Hematopoietic multipotent progenitor cell treated with erythropoietin and hydrocortisone succinate and interleukin-3 and kit ligand, for 17 days (in vitro differentiated cells): ENCODE results near the gene DHRSX.

ENCODE experiments used
- DNase-seq: peaks from one replicate; pipeline ENCODE4 v3.0.0-alpha.2; 2015; ENCODE audit warnings: low spot score

Gene DHRSX

GRCh38 chrX:2452799-2453198 lies 48.0 kb downstream of the DHRSX start:
- no peak for DNase-seq

DNA sequence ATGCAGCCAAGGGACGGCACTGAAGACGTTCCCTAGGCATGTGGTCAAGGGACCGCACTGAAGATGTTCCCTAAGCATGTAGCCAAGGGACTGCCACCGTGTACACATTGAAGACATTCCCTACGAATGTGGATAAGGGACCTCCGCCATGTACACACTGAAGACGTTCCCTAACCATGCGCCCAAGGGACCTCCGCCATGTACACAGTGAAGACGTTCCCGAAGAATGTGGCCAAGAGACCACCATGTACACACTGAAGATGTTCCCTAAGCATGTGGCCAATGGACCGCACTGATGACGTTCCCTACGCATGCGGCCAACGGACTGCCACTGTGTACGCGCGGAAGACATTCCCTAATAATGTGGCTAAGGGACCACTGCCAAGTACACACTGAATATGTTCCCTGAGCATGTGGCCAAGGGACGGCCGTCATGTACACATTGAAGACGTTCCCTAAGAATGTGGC lies 48.4 kb downstream of the DHRSX start:
- no peak for DNase-seq

GRCh38 chrX:2451501-2452316 lies 49.1 kb downstream of the DHRSX start:
- DNase-seq = no peak

GRCh38 chrX:2450681-2451080 lies 50.1 kb downstream of the DHRSX start:
- DNase-seq = no peak

- no peak for DNase-seq
These were observed 51.5 kb downstream of the DHRSX start for GRCh38 chrX:2449135-2449886.

DNA sequence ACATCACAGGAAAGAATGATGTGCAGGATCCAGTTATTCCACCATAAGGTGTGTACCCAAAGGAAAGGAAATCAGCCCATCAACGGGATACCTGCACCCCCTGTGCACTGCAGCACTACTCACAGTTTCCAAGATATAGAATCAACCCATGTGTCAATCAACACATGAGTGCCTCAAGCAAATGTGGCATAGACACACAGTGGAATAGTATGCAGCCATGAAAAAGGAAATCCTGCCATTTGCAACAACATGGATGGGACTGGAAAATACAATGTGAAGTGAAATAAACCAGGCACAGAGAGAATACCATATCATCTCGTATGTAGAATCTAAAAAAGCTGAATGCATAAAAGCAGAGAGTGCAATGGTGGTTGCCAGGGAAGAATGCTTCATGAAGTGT lies 53.3 kb downstream of the DHRSX start:
- no peak for DNase-seq

DNA sequence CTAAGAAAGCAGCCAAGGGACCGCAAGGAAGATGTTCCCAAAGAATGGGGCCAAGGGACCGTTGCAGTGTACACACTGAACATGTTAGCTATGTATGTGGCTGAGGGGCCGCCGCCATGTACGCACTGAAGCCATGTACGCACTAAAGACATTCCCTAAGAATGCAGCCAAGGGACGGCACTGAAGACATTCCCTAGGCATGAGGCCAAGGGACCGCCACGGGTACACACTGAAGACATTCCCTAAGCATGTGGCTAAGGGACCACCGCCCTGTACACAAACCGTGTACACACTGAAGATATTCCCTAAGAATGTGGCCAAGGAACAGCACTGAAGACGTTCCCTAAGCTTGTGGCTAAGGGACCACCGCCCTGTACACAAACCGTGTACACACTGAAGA lies 54.0 kb downstream of the DHRSX start:
- DNase-seq = no peak

- no peak for DNase-seq
These were observed 54.8 kb downstream of the DHRSX start for GRCh38 chrX:2445662-2446623.

DNA sequence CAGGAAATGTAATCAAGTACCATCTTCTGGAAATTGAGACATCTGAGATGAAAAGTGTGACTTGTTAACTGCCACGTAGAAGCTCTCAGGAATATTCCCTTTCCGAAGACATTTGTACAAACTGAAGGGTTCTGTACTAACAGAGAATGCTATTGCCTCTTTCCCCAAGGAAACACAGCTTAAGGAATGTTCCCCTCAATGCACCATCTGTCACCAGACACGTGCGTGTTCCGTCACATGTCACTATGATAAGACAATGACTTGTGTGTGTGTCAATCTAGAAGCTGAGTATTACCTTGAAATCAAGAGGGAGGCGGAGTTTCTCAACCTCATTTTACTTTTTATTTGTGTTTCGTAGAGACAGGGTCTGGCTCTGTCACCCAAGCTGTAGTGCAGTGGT lies 58.1 kb downstream of the DHRSX start:
- DNase-seq = no peak

- no peak for DNase-seq
These were observed 59.3 kb downstream of the DHRSX start for GRCh38 chrX:2441466-2441865.

DNA sequence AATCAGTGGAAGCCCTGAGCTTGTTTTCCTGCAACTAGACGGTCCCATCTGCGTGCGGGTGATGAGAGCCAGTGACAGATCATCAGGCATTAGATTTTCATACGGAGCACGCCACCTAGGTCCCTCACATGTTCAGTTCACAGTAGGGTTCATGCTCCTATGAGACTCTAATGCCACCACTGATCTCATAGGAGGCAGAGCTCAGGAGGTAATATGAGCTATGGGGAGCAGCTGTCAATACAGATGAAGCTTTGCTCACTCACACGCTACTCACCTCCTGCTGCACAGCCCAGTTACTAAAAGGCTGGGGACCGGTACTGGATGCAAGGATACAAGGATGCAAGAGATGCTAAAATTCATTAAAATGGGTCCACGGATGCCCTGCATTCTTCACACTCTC lies 61.2 kb downstream of the DHRSX start:
- no peak for DNase-seq

GRCh38 chrX:2435465-2435864 lies 65.3 kb downstream of the DHRSX start:
- no peak for DNase-seq

- DNase-seq = no peak
These were observed 66.3 kb downstream of the DHRSX start for GRCh38 chrX:2434270-2435163.

GRCh38 chrX:2432298-2432863 lies 68.4 kb downstream of the DHRSX start:
- no peak for DNase-seq

- DNase-seq = no peak
These were observed 70.4 kb downstream of the DHRSX start for GRCh38 chrX:2430265-2430825.

- no peak for DNase-seq
These were observed 73.0 kb downstream of the DHRSX start for GRCh38 chrX:2427737-2428136.

GRCh38 chrX:2427147-2427546 lies 73.6 kb downstream of the DHRSX start:
- DNase-seq = no peak

DNA sequence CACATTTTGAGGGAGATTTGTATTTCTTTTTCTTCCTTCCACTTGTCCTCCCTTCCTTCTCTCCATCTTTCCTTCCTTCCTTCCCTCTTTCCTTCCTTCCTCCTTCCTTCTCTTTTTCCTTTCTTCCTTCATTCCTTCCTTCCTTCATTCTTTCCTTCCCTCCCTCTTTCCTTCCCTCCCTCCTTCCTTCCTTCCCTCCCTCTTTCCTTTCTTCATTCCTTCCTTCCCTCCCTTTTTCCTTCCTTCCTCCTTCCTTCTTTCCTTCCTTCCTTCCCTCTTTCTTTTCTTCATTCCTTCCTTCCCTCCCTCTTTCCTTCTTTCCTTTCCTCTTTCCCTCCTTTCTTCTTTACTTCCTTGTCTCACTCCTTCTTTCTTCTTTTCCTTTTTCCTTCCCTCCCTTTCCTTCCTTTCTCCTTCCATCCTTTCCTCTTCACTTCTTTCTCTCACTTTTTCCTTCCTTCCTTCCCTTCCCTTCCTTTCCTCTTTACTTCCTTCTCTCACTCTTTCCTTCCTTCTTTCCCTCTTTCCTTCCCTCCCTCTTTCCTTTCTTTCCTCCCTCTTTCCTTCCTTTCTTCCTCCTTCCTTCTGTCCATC lies 74.4 kb downstream of the DHRSX start:
- DNase-seq = no peak

DNA sequence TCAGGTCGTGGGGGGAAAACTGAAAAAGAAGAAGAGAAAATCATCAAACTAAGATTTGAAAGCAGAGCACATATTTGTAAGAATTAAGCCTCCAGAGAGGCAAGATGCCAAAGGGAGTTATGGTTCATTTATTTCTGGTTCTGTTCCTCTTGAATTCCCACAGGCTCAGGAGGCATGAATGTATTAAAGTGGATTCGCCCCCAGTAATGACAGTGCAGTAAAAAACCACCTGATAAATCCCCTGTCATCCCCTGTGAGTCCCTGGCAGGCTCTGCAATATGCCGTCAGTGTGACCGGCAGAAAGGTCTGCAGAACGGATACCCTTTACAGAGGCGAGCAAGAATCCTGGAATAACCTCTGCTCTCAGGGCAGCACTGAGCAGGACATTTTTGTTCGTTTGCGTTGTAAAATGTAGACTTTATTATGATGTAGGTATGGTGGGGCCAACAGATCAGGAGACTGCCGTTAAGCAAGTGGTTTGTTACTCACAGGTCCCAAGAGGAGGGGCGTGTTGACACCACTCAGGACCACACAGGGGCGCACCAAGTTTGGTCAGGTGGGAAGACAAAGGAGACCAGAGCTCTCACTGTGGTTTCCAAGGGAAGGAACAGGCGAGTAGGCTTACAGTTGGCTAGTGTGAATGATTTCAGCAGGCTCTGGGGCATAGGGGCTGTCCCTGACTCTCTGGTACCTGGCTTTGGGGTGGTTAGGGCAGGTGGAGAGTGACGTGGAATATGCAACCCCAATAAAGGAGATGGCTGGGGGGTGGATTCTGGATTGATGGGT lies 75.3 kb downstream of the DHRSX start:
- no peak for DNase-seq
